Raji (cell line): ENCODE results near the gene POLN.

Source experiments
- POLR2A ChIP-seq: IDR thresholded peaks from 2 replicates; pipeline ENCODE4 v1.6.1; 2011; ENCODE audit warnings: low read depth, low read length, control low read depth; ENCODE audit not compliant: insufficient read depth

Gene POLN

DNA sequence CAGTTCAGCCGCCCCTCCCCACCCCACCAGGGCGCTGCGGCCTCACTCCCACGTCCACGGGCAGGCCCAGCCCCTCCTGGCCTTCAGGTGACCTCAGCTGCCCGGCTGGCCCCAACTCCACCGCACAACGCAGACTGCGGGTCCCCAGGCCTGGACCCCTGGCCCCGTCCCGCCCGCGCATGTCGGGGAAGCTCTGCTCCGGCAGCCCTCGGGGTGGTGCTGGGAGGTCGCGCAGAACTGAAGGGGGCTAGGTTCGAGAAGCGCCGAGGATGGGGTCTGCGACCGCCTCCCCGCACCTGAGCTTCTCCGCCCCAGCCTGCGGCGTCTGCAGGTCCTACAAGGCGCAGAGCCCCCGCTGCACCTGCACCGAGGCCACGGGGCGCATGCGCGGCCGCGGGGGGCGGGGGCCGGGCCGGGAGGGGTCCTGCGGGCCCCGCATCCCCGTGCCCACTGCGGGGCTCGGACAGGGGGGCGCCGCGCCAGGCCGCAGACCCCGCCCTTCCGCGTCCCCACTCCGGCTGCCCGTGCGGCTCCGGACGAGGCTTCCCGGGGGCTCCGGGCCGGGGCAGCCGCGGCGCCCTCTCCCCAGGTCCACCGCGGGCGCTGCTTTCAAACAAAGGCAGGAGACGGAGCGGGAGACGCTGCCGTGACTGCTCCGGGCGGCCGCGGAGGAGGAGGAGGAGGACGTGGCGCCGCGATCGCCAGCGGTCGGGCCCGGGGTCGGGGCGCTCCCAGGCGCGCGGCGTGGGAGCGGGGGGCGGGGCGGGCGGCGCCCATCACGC lies 183.5 kb downstream of the POLN start:
- TF ChIP-seq POLR2A, result no peak

DNA sequence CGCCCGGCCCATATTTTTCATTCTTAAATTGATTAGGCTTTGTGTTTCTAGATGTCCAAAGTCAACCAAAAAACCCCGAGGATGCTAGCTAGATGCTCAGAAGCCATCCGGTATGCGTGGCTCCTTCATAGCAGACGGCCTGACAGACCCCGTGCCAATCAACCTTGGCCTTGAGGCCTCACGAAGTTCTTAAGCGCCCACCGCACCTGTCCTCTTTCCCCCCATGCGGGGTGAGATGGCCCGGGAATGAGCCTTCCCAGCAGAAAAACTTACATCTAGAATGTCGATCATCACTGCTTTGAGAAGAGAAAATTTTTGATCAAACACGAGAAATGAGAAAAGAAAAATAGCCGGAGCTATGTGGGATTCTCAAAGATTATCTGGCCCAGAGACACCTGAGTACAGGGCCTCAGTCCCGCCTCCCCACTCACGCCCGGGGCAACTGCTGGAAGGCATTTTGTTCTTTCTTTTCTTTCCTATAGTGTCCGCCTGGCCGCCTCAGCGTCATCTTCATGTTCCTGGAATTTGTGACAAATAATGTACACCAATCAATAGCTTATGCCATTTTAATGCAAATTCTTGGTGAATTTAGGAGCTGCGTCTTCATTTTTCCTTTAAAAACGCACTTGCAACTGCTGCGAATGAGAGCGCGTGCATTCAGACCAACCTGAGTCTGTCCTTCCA lies 184.4 kb downstream of the POLN start:
- no peak for TF ChIP-seq POLR2A

DNA sequence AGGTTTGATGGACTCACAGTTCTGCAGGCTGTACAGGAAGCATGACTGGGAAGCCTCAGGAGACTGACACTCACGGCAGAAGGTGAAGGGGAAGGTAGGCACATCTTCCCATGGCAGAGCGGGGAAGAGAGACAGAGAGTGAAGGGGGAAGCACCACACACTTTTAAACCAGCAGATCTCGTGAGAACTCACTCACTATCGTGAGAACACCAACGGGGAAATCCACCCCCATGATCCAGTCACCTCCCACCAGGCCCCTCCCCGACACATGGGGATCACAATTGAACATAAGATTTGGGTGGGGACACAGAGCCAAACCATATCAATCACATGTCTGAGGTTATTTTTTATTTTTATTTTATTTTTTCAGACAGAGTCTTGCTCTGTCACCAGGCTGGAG lies 187.7 kb downstream of the POLN start:
- TF ChIP-seq POLR2A, result no peak

DNA sequence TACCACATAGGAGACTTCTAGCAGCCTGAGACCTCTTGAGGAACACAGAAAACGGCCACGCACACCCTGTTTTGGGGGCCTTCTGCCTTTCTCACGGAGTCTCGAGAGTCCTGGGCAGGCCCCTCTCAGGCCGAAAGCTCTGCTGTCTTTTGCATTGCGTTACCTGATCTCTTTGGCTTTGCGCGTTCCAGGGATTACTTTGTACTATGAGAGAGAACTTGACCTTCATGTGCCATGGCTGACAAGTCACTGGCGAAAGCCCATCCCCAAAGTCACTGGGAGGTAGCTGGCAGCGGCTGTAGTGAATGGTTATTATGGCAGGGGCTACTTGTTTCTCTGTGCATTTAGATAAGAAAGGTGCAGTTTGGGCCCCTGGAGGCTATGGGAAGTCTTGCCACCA lies 190.8 kb downstream of the POLN start:
- TF ChIP-seq POLR2A, result no peak

DNA sequence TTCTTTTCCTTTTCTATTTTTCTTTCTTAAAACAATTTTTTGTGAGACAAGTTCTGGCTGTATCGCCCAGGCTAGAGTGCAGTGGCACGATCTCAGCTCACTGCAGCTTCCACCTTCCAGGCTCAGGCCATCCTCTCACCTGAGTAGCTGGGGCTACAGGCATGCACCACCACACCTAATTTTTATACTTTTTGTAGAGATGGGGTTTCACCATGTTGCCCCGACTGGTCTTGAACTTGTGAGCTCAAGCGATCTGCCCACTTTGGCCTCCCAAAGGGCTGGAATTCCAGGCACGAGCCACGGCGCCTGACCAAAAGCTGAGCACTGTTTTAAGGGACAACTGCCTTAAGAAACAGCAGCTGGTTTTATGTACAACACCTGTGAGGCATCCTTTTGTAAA lies 192.1 kb downstream of the POLN start:
- TF ChIP-seq POLR2A, result no peak

DNA sequence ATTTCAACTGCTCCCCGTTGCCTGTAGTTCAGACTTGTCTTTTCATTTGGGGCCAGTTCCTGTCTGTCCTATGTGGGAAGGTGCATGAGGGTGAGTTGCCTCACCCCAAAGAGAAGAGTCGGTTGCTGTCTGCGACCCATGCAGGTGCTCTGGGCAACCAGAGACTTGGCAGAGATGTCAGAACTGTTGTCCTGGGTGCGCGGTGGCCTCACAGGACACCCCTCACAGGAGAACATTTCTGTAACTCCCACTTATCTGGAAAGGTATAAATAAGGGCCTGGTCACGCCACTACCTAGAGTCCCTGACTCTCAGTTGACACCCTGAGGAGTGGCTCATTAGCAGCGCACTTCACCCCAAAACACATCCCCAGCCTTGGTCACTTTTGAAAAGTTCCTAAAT lies 192.5 kb downstream of the POLN start:
- no peak for TF ChIP-seq POLR2A

DNA sequence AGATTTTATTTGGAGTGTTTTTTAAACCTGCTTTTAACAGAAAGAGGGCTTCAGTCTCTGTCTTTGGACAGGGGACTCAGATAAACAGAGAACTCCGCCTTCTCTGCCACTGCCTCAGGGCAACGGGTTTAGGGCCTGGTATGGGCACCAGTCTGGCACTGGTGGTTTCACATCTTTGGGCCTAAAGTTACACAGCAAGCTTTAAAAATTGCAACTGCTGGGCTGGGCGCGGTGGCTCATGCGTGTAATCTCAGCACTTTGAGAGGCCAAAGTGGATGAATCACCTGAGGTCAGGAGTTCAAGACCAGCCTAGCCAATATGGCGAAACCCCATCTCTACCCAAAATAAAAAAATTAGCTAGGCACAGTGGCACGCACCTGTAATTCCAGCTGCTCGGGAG lies 193.1 kb downstream of the POLN start:
- no peak for TF ChIP-seq POLR2A

DNA sequence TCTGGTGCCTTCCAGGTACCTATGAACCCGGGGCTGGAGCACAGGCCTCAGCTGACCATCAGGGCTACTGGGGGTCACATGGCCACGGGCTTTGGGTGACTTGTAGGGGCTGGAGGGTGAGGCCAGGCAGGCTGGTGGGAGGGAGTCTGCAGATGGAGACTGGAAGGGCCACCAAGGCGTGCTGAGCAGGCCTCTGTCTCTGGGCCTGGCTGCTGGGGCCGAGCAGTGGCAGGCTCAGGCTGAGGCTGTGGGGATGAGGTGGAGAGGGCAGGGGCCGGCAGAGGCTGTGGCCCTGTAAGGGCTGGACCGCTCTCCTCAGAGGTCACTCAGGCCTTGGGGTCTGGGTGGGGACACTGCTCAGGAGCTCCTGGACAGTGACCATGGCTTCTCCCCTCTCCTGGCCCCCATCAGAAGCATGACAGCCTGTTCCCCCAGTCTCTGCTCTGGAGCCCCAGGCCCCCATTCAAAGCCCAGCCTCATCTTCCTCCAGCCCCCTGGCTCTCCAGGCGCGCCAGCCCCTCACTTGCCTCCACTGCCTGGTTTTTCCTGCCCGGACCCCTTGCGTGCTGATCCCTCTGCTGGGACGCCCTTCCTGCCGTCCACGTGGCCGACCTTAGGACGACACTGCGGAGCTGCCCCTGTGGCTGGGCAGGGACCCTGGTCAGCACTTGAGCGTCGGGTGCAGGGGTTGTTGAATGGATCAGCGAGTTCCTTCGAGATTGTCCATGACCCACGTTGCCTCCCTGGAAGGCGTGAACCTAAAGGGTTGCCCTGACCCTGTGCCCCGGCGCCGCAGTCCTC lies 193.9 kb downstream of the POLN start:
- TF ChIP-seq POLR2A, result no peak

DNA sequence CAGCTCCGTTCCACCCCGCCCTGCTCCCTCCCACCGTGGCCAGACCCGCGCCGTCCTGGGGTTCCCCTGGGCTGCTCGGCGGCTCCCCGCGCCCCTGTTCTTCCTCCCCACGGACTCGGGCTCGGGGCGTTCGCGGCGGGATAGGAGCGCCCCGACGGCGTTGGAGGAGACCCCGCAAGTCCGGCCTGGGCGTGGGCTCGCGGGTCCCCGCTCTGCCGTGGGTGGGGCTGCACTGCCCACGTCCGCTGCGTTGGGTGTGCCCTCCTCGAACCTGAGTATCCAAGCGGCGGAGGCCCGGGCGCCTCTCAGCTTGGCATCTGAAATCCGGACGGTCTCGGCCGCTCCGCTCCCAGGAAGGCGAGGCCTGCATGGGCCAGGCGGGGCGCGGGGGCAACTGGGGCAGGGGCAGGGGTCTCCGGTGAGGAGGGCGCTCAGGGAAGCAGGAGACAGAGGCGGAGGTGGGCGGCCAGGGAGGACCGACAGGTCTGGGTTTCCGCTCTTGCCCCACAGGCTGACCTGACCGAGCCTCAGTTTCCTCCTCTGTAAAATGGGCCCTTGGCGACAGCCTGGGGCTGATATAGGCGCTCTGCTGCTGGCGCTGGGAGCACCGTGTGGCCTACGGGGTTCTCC lies 194.8 kb downstream of the POLN start:
- TF ChIP-seq POLR2A, result no peak

DNA sequence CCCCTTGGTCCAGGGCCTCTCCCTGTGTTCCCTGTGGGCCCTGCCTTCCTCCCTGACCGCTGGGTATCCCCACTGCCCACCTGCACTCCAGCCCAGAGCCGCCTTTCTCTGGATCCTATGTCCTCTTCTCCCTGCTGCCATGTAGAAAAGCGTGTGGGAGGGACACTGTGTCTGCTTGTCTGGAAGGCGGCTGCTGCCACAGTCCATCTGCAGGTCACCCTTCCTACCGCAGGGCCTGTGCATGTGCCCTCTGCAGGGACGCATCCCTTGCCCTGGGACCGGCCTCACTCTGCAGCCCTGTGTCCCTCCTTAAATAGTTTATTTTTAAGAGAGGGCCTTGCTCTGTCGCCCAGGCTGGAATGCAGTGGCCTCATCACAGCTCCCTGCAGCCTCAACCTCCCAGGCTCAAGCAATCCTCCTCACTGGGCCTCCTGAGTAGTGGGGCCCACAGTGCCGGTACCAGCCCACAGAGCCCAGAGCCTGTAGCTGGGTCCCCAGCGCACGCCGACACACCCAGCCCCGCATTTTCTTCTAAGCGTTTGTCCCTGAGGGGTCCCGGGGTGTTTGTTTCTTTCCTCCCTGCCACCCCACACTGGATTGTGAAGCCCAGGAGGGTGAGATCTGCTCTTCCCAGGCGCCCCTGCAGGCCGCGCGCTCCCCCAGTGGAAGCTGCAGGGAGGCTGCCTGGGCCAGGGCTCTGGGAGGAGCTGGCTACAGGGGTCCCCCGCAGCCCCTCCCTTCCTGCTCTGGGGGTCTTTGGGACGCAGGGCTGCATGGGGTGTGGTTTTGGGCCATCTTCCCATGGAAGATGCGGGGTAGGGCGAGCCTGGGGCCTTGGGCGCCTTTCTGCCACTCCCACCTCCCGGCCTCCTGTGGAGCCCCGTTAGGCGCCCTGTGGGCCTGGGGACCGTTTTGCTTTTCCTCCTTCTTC lies 195.6 kb downstream of the POLN start:
- no peak for TF ChIP-seq POLR2A

DNA sequence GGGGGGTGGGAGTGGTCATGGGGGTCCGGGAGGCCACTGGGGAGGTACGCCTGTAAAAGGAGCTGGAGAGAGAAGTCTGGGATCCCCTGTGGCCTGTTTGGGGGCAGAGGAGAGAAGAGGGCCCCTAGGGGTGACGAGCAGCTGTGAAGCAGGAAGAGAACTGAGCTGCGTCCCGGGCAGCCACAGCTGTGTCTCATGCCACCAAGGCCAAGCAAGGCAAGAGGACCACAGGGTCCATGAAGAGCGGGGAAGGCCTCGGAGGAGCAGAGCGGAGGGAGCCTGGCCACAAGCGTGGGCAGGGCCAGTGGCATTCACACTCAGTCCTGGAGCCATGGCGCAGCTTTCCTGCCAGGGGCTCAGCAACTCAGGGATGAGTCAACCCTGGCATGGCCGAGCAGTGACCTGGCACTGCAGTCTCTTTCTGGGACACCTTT lies 196.4 kb downstream of the POLN start:
- no peak for TF ChIP-seq POLR2A

DNA sequence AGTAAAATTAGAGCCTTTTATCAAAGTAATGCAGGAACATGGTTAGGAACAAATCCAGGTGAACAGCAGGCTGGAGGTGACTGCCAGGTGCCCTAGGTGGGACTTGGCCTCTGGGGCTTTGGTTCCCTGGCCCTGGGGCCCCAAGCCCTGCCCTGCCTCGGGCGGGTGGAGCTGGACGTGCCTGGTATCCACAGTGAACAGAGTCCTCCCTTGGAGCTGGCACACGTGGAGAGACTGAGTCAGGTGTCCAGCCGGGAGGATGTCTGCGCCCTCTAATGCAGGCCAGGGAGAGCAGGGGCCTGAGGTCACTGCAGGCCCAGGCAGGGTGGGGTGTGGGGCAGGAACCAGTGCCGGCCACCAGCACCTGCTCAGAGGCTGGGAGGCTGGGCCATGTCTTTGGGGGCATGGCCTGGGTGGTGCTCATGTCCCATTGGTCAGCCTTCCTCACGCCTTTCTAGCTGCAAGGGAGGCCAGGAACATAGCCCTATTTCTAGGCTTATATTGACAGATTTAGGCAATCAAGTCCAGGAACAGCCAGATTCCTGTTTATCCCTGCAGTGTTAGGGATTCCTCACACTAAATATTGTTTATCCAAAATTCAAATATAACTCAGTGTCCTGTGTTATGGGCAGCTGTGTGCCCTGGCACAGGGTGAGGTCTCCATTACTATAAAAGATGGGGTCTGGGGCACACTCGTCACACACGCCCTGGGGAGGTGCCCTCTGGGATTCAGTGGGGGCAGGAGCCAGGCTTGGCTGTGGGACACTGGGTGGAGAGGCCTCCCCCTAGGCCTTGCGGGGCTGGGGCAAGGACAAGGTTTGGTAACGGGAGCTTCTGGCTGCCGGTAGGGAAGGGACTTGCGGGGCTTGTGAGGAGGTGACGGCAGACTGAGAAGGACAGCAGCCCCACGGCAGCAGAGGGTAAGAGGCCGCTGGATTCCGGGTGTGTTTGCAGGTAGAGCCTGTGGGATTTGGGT lies 197.1 kb downstream of the POLN start:
- TF ChIP-seq POLR2A, result no peak

DNA sequence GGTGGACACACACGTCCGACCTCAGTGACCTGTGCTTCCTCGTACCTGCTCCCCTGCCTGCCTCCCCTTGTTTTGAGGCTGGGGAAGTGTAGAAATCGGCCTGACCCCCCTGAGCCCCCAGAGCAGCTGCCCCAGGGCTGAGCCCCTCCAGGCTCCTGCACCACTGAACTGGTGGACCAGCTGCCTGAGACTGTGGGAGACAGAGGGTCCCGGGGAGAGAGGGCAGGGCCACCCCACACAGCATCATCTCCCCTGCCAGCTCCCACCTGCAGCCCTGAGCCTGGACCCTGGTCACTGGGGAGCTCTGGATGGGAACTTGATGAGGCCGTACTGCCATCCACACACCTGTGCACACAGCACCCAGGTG lies 197.8 kb downstream of the POLN start:
- TF ChIP-seq POLR2A, result no peak
